AG04449 (cell line): ENCODE measurements around the gene GPR179.

Experiments used
- CTCF ChIA-PET: fragments of 350-600 bp; formaldehyde crosslinking; extraction: SDS; loops from one replicate; lab custom pipeline; 2021; ENCODE audit warnings: antibody characterized with exemption; lab: Yijun Ruan, JAX
- POLR2A ChIA-PET: fragments of 400-600, 350-600 bp; formaldehyde crosslinking; extraction: SDS; loops from one replicate; lab custom pipeline; 2020; ENCODE audit warnings: antibody characterized with exemption, inconsistent platforms; lab: Yijun Ruan, JAX
- DNase-seq: peaks from one replicate; pipeline ENCODE4 v3.0.0-alpha.2; 2010; ENCODE audit warnings: low read depth, low spot score
- H3K4me3 ChIP-seq: 2 replicates; pipeline ENCODE4 v1.5.1; 2011; ENCODE audit warnings: low read depth, mild to moderate bottlenecking, control low read depth, low read length
- TF ChIP-seq, protein P1 (sequence below): IDR thresholded peaks from one replicate; pipeline ENCODE4 v1.5.1; 2011; ENCODE audit warnings: mild to moderate bottlenecking, moderate library complexity, low read length, control low read depth, inconsistent platforms; ENCODE audit not compliant: insufficient read depth; ENCODE audit errors: missing control alignments

GPR179 gene

GRCh38 chr17:38328620-38329019 lies 15.1 kb downstream of the GPR179 start:
- H3K4me3 ChIP-seq: no peak overlapping the region
- no peak for DNase-seq
- TF ChIP-seq, protein P1, sequence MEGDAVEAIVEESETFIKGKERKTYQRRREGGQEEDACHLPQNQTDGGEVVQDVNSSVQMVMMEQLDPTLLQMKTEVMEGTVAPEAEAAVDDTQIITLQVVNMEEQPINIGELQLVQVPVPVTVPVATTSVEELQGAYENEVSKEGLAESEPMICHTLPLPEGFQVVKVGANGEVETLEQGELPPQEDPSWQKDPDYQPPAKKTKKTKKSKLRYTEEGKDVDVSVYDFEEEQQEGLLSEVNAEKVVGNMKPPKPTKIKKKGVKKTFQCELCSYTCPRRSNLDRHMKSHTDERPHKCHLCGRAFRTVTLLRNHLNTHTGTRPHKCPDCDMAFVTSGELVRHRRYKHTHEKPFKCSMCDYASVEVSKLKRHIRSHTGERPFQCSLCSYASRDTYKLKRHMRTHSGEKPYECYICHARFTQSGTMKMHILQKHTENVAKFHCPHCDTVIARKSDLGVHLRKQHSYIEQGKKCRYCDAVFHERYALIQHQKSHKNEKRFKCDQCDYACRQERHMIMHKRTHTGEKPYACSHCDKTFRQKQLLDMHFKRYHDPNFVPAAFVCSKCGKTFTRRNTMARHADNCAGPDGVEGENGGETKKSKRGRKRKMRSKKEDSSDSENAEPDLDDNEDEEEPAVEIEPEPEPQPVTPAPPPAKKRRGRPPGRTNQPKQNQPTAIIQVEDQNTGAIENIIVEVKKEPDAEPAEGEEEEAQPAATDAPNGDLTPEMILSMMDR: no peak
- ChIA-PET CTCF (interaction anchor here (1.4 to 9.5 kb wide), 5 partner anchors 8 to 85 kb away, joined by 6 to 140 read pairs (median 9); no protein-coding TSS in a partner anchor), POLR2A (no interaction called here)

DNA sequence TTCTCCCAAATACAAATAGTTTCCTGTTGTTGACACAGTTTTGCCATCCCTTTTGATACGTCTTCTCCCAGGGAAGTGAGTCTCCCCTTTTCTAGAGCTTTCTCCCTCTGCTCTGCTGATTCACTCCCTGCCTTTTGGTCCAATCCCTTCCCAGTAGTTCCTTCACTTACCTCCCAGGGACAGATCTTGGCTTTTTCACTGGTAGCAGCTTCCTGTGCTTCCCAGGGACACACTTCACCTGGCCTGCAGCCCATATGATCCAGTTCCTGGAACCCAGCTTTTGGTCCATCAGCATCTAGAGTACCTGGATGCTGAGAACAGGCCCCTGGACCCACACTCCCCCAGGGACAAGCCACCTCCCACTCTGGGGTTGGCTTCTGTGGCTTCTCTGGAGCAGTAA lies 15.8 kb downstream of the GPR179 start:
- POLR2A ChIA-PET: no interaction called here
- TF ChIP-seq, protein P1: no peak
- no peak overlapping the region for H3K4me3 ChIP-seq
- no peak for DNase-seq
- CTCF ChIA-PET: interaction anchor here (0.6 to 9.5 kb wide), 6 partner anchors 7 to 87 kb away, joined by 3 to 140 read pairs (median 8); no protein-coding TSS in a partner anchor

DNA sequence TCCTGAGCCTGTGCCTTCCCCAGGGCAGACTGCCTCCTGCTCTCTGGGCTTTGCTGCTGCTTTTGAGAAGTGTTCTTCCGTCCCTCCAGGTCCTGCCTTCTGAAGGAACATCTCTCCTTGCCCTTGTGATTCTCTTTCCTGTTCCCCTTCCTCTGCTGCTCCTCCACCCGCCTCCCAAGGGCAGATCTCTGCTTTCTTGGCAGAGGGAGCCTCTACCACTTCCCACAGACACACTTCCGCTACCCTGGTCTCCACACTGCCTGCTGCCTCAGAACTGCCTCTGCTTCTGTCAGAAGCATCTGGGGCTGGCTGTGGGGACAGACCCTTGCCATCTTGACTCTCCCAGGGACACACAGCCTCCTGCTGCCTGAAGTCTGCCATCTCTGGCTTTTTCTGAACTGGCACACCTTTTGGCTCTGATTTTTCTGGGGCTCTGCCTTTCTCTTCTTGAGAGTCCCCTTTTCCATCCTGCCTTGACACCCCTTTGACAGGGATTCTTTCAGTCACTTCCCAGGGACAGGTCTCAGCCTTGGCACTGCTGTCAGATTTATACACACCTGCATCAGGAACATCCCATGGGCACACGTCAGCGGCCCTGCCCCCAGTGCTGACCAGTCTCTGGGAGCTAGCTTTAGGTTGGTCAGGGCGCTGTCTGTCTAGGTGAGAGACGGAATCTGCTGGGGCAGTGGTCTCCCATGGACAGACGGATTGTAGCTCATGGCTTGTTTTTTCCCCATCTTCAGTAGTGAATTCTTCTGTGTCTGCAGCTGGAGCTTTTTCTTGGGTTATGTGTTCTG lies 16.6 kb downstream of the GPR179 start:
- POLR2A ChIA-PET: no interaction called here
- TF ChIP-seq, protein P1: no peak
- CTCF ChIA-PET: interaction anchor here (0.6 to 11.8 kb wide), 7 partner anchors 5 to 88 kb away, joined by 3 to 140 read pairs (median 9); no protein-coding TSS in a partner anchor
- no peak overlapping the region for H3K4me3 ChIP-seq
- no peak for DNase-seq

DNA sequence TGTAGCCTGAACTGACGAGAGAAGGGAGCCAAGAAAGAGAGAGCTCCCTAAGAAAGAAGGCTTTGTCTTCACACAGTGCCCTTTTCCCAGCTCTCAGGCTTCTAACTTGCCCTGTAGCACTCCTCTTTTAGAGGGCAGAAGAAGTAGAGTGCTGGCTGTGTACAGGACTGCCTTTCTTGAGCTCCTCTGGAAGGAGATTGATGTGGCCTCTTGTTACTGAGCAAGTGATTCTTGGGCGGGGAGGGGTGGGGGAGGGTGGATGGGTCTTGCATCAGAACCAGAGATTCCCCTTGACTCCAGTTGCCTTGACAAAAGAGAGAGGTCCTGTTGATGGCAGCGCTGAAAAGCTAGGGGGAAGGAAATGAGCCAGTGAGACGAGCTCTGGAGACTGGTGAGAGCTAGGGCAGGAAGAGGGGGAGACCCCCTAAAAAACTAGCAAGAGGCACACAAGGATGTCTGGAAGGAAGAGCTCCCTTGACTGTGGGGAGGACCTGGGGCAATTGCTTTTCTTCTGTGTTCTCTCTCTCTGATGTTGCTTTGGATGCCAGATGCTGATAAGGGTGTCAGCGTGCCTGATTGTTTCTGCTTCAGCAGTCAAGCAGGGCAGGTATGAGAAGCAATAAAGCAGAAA lies 18.4 kb downstream of the GPR179 start:
- TF ChIP-seq, protein P1: no peak
- POLR2A ChIA-PET: no interaction called here
- no peak for DNase-seq
- no peak overlapping the region for H3K4me3 ChIP-seq
- CTCF ChIA-PET: interaction anchor here (1.2 to 11.8 kb wide), 8 partner anchors 7 to 342 kb away, joined by 3 to 140 read pairs (median 11); no protein-coding TSS in a partner anchor

DNA sequence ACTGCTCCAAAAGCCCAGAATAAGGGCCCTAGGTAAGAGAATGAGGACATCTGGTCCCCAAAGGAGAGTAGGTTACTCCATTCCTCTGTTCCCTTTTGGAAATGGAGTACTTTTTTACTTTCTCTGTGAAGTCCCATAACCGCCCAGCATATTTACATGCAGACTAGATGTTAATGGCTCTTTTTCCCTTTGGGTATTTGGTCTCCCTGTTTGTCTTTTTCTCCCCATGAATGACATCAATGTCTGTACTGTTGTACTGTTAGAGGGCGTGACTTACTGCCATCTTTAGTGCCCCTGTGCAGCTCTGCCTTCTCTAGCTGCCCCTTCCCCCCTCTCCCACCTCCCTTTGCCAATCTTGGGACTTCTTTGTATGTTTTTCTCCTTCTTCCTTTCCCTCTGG lies 19.0 kb downstream of the GPR179 start:
- ChIA-PET POLR2A (no interaction called here), CTCF (interaction anchor here (1.7 to 11.8 kb wide), 7 partner anchors 7 to 342 kb away, joined by 4 to 140 read pairs (median 12); no protein-coding TSS in a partner anchor)
- H3K4me3 ChIP-seq: no peak overlapping the region
- TF ChIP-seq, protein P1: no peak
- DNase-seq: no peak
